Measurements from ENCODE around the gene IRAK3. TPM values are rescaled to one million over a fixed set of nuclear protein-coding genes. Genes with fewer than 3 reads are reported as not detected.

Gene IRAK3
- total and polyA plus RNA-seq, 2 experiments from 2014 or later: 1.2 to 8.6 TPM

GRCh38 chr12:66160704-66161103, 28.3 kb upstream of the IRAK3 start:
- no peak for TF ChIP-seq EZH2phosphoT487 (IDR thresholded peaks at IDR 0.05; ENCODE audit: low read depth, severe bottlenecking, unreplicated experiment)
- no peak for TF ChIP-seq CTCF (IDR thresholded peaks at IDR 0.05; ENCODE audit: poor library complexity)
- no peak for TF ChIP-seq EZH2 (IDR thresholded peaks at IDR 0.05; ENCODE audit: borderline replicate concordance)
- peaks cover 82% of the 10 kb centered on the region for H3K79me2 ChIP-seq
- H3K9me3 ChIP-seq (ENCODE audit: low read depth): peaks cover 7% of the 10 kb centered on the region
- H3K4me1 ChIP-seq (ENCODE audit: insufficient read depth): no peaks in the 10 kb centered on the region
- no peaks in the 10 kb centered on the region for H3K27me3 ChIP-seq
- no peak overlapping the region for H3K4me2 ChIP-seq
- H3K9me2 ChIP-seq (replicated peaks; ENCODE audit: insufficient read depth): no peaks in the 10 kb centered on the region
- H3K27ac ChIP-seq: no peak overlapping the region
- no peak for DNase-seq (ENCODE audit: low spot score)
- H3K36me3 ChIP-seq (replicated peaks; ENCODE audit: insufficient read depth, low read depth): no peaks in the 10 kb centered on the region
- H2AFZ ChIP-seq: no peak overlapping the region
- H3K4me3 ChIP-seq: no peak overlapping the region
- peaks cover 5% of the 10 kb centered on the region for H4K20me1 ChIP-seq (ENCODE audit: insufficient read depth, poor library complexity, severe bottlenecking)
- over 99% methylated on average over 22 of the region's 28 CpGs for WGBS (ENCODE audit: low lambda C conversion rate, missing lambda C conversion rate)

GRCh38 chr12:66162701-66163100, 26.3 kb upstream of the IRAK3 start:
- no peak overlapping the region for H2AFZ ChIP-seq
- H3K27ac ChIP-seq: no peak overlapping the region
- 83% methylated on average over 2 of the region's 2 CpGs for WGBS (ENCODE audit: low lambda C conversion rate, missing lambda C conversion rate)
- TF ChIP-seq CTCF (IDR thresholded peaks at IDR 0.05; ENCODE audit: poor library complexity): no peak
- no peak for TF ChIP-seq EZH2 (IDR thresholded peaks at IDR 0.05; ENCODE audit: borderline replicate concordance)
- TF ChIP-seq EZH2phosphoT487 (IDR thresholded peaks at IDR 0.05; ENCODE audit: low read depth, severe bottlenecking, unreplicated experiment): no peak
- no peak overlapping the region for H3K4me3 ChIP-seq
- no peaks in the 10 kb centered on the region for H3K27me3 ChIP-seq
- H3K79me2 ChIP-seq: peaks cover 83% of the 10 kb centered on the region
- DNase-seq (ENCODE audit: low spot score): no peak
- peaks cover 2% of the 10 kb centered on the region for H3K4me1 ChIP-seq (ENCODE audit: insufficient read depth)
- no peaks in the 10 kb centered on the region for H3K9me2 ChIP-seq (replicated peaks; ENCODE audit: insufficient read depth)
- H3K4me2 ChIP-seq: no peak overlapping the region
- H3K36me3 ChIP-seq (replicated peaks; ENCODE audit: insufficient read depth, low read depth): no peaks in the 10 kb centered on the region
- H4K20me1 ChIP-seq (ENCODE audit: insufficient read depth, poor library complexity, severe bottlenecking): peaks cover 5% of the 10 kb centered on the region
- peaks cover 7% of the 10 kb centered on the region for H3K9me3 ChIP-seq (ENCODE audit: low read depth)

DNA sequence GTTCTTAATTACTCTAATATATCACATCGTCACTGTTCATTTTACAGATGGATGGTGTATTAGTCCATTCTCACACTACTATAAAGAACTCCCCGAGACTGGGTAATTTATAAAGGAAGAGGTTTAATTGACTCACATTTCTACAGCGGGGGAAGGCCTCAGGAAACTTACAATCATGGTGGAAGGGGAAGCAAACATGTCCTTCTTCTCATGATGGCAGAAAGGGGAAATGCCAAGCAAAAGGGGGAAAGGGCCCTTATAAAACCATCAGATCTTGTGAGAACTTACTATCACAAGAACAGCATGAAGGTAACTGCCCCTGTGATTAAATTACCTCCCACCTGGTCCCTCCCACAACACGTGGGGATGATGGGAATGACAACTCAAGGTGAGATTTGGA, 25.7 kb upstream of the IRAK3 start:
- Histone ChIP-seq H3K27me3 (no peaks in the 10 kb centered on the region), H3K79me2 (peaks cover 88% of the 10 kb centered on the region), H3K4me1 (ENCODE audit: insufficient read depth) (peaks cover 7% of the 10 kb centered on the region), H3K36me3 (replicated peaks; ENCODE audit: insufficient read depth, low read depth) (no peaks in the 10 kb centered on the region), H3K9me2 (replicated peaks; ENCODE audit: insufficient read depth) (no peaks in the 10 kb centered on the region), H3K27ac (no peak overlapping the region), H4K20me1 (ENCODE audit: insufficient read depth, poor library complexity, severe bottlenecking) (peaks cover 5% of the 10 kb centered on the region), H3K4me3 (no peak overlapping the region), H2AFZ (no peak overlapping the region), H3K4me2 (no peak overlapping the region), H3K9me3 (ENCODE audit: low read depth) (peaks cover 7% of the 10 kb centered on the region)
- TF ChIP-seq EZH2 (IDR thresholded peaks at IDR 0.05; ENCODE audit: borderline replicate concordance) (no peak), CTCF (IDR thresholded peaks at IDR 0.05; ENCODE audit: poor library complexity) (no peak), EZH2phosphoT487 (IDR thresholded peaks at IDR 0.05; ENCODE audit: low read depth, severe bottlenecking, unreplicated experiment) (no peak)
- 95% methylated on average over 4 of the region's 4 CpGs for WGBS (ENCODE audit: low lambda C conversion rate, missing lambda C conversion rate)
- no peak for DNase-seq (ENCODE audit: low spot score)

GRCh38 chr12:66164349-66164821, 24.6 kb upstream of the IRAK3 start:
- Histone ChIP-seq H3K27me3 (no peaks in the 10 kb centered on the region), H3K79me2 (peaks cover 90% of the 10 kb centered on the region), H3K4me3 (no peak overlapping the region), H3K4me2 (no peak overlapping the region), H3K9me3 (ENCODE audit: low read depth) (peaks cover 7% of the 10 kb centered on the region), H4K20me1 (ENCODE audit: insufficient read depth, poor library complexity, severe bottlenecking) (peaks cover 5% of the 10 kb centered on the region), H3K27ac (no peak overlapping the region), H3K36me3 (replicated peaks; ENCODE audit: insufficient read depth, low read depth) (no peaks in the 10 kb centered on the region), H2AFZ (no peak overlapping the region), H3K4me1 (ENCODE audit: insufficient read depth) (peaks cover 12% of the 10 kb centered on the region), H3K9me2 (replicated peaks; ENCODE audit: insufficient read depth) (no peaks in the 10 kb centered on the region)
- TF ChIP-seq EZH2phosphoT487 (IDR thresholded peaks at IDR 0.05; ENCODE audit: low read depth, severe bottlenecking, unreplicated experiment) (no peak), EZH2 (IDR thresholded peaks at IDR 0.05; ENCODE audit: borderline replicate concordance) (no peak), CTCF (IDR thresholded peaks at IDR 0.05; ENCODE audit: poor library complexity) (no peak)
- 95% methylated on average over 3 of the region's 3 CpGs for WGBS (ENCODE audit: low lambda C conversion rate, missing lambda C conversion rate)
- no peak for DNase-seq (ENCODE audit: low spot score)
